ENCODE data around the gene ING5.

ING5 gene

GRCh38 chr2:241771286-241772062 lies 69.6 kb downstream of the ING5 start:
- TF ChIP-seq CTCF (IDR thresholded peaks at IDR 0.05; ENCODE audit: low read depth, low read length), result no peak
- no peaks in the 10 kb centered on the region for H3K27me3 ChIP-seq
- H3K9me3 ChIP-seq, result no peaks in the 10 kb centered on the region
- peaks cover 12% of the 10 kb centered on the region; the same call in 1 of the 2 replicates for H3K4me1 ChIP-seq
- H3K4me3 ChIP-seq (ENCODE audit: low read depth, low read length), result no peak overlapping the region
- DNase-seq, result peak; percentile 13
- no peaks in the 10 kb centered on the region; the same call in 1 of the 2 replicates for H3K36me3 ChIP-seq

DNA sequence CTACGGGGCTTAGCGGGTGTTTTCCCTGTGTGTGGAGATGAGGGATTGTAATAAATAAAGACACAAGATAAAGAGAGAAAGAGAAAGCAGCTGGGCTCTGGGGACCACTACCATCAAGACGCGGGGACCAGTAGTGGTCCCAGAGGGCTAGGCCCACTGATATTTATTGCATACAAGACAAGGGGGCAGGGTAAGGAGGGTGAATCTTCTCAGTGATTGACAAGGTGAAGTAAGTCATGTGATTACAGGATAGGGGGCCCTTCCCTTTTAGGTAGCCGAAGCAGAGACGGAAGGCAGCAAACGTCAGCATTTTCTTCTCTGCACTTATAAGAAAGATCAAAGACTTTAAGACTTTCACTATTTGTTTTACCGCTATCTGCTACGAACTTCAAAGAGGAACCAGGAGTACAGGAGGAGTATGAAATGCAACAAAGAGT lies 70.2 kb downstream of the ING5 start:
- H3K27me3 ChIP-seq, result no peaks in the 10 kb centered on the region
- DNase-seq, result no peak
- H3K4me3 ChIP-seq (ENCODE audit: low read depth, low read length), result no peak overlapping the region
- H3K9me3 ChIP-seq, result no peaks in the 10 kb centered on the region
- peaks cover 12% of the 10 kb centered on the region; the same call in 1 of the 2 replicates for H3K4me1 ChIP-seq
- no peaks in the 10 kb centered on the region; the same call in 1 of the 2 replicates for H3K36me3 ChIP-seq
- TF ChIP-seq CTCF (IDR thresholded peaks at IDR 0.05; ENCODE audit: low read depth, low read length), result no peak

DNA sequence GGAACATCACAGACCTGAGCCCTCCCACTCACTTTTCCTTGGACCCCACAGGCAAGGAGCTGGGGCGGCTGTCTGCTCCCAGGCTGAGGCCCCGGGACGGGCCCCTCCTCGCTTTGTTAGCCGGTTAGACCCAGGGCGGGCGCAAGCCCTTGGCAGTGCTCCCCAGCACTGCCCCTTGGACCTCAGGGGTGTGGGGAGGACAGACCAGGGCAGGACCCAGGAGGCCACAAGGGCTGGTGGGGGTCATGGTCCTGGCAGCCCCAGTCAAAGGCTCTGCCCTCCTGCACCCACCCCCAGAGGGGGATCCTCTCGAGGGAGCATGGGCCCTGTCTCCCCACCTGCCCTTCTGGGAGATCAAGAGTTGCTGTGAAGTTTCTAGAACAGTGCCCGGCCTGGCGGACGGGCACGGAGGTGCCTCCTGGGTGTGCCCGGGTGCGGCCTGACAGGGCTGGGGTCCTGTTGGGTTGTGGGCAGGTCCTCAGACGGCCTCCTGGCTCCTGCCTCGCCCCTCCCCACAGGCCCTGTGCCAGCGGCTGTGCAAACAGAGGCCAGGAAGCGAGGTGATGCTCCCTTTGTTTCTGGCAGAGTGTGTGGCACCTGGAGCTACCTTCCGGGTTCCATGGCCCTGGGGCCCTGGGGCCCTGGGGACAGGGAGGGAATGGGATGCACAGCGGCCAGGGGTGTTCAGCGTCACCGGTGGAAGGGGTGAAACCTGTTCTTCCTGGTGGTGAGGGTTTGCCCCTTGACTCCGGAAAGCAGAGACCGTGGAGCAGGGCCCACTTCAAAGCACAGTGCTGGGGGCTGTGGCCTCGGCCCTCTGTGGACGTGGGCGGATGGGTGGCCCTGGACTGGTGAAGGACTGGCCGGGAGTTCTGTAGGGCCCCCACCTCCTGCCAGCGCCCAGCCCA lies 71.9 kb downstream of the ING5 start:
- no peaks in the 10 kb centered on the region for H3K9me3 ChIP-seq
- no peaks in the 10 kb centered on the region; the same call in 1 of the 2 replicates for H3K36me3 ChIP-seq
- DNase-seq, result no peak
- no peak for TF ChIP-seq CTCF (IDR thresholded peaks at IDR 0.05; ENCODE audit: low read depth, low read length)
- H3K27me3 ChIP-seq, result no peaks in the 10 kb centered on the region
- peaks cover 1% of the 10 kb centered on the region; the same call in 1 of the 2 replicates for H3K4me1 ChIP-seq
- H3K4me3 ChIP-seq (ENCODE audit: low read depth, low read length), result no peak overlapping the region

DNA sequence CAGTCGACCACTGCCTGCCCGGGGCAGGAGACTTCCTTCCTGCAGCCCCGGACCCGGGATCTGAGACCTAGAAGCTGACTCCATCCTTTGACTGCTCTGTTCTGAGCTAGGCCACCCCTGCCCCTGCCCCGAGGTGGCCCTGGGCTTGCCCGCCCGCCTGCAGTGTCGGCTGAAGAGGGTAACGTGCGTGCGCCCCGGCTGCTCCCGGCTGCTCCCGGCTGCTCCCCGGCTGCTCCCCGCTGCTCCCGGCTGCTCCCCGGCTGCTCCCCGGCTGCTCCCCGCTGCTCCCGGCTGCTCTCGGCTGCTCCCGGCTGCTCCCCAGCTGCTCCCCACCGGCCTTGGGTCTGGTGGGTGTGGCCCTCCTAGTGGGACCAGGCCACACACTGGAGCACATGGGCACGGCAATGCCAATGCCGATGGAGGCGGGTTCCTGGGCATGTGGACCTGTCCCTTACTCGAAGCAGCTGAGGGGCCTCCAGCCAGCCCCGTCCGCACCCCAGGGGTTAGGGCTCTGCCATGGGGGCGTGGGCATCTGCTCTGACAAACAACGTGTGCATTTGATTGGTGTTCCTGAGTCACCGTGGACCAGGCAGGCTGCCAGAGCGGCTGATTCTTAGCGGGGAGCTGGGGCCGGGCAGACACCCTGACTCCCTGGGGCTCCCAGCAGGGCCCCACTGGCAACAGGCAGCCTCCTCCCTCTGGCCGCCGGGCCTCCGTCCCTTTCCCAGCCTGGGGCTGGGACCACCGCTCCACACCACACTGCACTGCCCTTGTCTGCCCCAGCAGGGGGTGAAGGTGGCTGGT lies 72.8 kb downstream of the ING5 start:
- Histone ChIP-seq H3K9me3 (no peaks in the 10 kb centered on the region), H3K36me3 (no peaks in the 10 kb centered on the region), H3K27me3 (no peaks in the 10 kb centered on the region), H3K4me1 (no peaks in the 10 kb centered on the region), H3K4me3 (ENCODE audit: low read depth, low read length) (no peak overlapping the region)
- peak; percentile 45 for DNase-seq
- TF ChIP-seq CTCF (IDR thresholded peaks at IDR 0.05; ENCODE audit: low read depth, low read length), result no peak

- DNase-seq, result peak; percentile 18
- Histone ChIP-seq H3K27me3 (no peaks in the 10 kb centered on the region), H3K36me3 (no peaks in the 10 kb centered on the region), H3K4me1 (no peaks in the 10 kb centered on the region), H3K4me3 (ENCODE audit: low read depth, low read length) (no peak overlapping the region), H3K9me3 (no peaks in the 10 kb centered on the region)
- no peak for TF ChIP-seq CTCF (IDR thresholded peaks at IDR 0.05; ENCODE audit: low read depth, low read length)
Observed at GRCh38 chr2:241775223-241776177, 73.7 kb downstream of the ING5 start.
